NB4 (cell line): ENCODE results near the gene PGR.

Source experiments
- TF ChIP-seq, protein P1 (sequence below): IDR thresholded peaks from one replicate; pipeline ENCODE4 v1.5.1; 2012; ENCODE audit warnings: low read depth, low read length
- TF ChIP-seq, protein P2 (sequence below): IDR thresholded peaks from 2 replicates; pipeline ENCODE4 v1.6.1; 2011; ENCODE audit warnings: low read depth, low read length

DNA sequence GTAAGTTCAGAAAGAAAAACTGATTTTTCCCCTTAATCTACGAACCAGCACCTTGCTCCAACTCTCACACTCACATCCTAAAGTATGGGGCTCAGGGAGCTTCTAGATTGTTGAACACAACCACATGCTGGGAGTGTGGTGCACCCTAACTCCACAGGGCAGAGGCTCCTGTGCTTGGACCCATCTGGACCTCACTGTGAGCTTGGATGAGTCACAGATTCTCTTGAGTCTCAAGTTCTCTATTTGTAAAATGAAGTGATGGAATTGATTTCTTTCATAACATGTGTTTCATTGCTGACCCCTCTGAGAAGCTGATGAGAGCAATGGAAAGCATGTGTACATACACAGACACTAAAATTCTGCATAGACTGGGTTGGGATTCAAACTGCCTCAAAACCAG lies 109.7 kb downstream of the PGR start:
- TF ChIP-seq, protein P1, sequence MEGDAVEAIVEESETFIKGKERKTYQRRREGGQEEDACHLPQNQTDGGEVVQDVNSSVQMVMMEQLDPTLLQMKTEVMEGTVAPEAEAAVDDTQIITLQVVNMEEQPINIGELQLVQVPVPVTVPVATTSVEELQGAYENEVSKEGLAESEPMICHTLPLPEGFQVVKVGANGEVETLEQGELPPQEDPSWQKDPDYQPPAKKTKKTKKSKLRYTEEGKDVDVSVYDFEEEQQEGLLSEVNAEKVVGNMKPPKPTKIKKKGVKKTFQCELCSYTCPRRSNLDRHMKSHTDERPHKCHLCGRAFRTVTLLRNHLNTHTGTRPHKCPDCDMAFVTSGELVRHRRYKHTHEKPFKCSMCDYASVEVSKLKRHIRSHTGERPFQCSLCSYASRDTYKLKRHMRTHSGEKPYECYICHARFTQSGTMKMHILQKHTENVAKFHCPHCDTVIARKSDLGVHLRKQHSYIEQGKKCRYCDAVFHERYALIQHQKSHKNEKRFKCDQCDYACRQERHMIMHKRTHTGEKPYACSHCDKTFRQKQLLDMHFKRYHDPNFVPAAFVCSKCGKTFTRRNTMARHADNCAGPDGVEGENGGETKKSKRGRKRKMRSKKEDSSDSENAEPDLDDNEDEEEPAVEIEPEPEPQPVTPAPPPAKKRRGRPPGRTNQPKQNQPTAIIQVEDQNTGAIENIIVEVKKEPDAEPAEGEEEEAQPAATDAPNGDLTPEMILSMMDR, result no peak
- TF ChIP-seq, protein P2, sequence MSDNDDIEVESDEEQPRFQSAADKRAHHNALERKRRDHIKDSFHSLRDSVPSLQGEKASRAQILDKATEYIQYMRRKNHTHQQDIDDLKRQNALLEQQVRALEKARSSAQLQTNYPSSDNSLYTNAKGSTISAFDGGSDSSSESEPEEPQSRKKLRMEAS, result no peak
